AG10803 (cell line): ENCODE data around the gene WFDC1.

Source experiments
- DNase-seq: peaks from one replicate; pipeline ENCODE4 v3.0.0; 2010; ENCODE audit warnings: low read depth
- H3K4me3 ChIP-seq: 2 replicates; pipeline ENCODE4 v1.5.1; 2011; ENCODE audit warnings: mild to moderate bottlenecking, low read length, control low read depth
- TF ChIP-seq, protein P1 (sequence below): conservative IDR thresholded peaks from 2 replicates; pipeline ENCODE4 v1.5.1; 2011; ENCODE audit warnings: mild to moderate bottlenecking, low read length, control low read depth, inconsistent platforms

The WFDC1 gene

DNA sequence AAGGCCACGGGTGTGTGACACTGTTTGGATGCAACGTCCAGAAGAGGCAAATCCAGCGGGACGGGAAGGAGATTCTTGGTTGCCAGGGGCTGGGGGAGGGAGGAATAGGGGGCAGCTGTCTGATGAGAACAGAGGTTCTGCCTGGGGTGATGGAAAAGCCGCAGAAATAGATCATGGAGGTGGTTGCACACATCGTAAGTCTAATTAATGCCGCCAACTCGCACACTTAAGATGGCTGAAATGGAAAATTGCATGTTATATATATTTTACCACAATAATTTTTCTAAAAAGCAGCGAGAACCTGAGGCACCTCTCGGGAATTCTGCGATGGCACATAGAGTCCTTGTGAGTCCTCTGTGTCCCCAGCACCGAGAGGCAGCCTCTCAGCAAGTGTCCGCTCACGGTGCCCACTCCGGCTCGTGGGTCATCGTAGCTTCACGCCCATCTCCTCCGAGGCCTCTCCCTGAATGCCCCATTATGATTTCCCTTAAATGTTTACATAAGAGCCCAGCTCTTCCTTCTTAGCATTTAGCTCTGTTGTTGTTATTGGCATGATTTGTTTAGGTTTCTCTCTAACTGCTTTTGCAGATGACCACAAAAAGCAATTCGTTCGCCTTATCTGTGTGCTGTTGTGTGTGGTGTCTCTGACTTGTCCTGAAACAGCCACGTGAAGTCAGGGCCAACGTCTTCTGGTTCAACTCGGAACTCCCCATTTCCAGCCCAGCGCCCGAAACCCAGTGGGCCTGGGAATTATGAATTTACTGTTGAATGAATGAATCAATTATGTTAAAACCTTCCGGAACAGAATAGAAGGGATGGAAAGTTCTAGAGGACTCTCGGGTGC lies 7.7 kb downstream of the WFDC1 start:
- DNase-seq, result no peak
- H3K4me3 ChIP-seq, result no peak overlapping the region
- TF ChIP-seq, protein P1, sequence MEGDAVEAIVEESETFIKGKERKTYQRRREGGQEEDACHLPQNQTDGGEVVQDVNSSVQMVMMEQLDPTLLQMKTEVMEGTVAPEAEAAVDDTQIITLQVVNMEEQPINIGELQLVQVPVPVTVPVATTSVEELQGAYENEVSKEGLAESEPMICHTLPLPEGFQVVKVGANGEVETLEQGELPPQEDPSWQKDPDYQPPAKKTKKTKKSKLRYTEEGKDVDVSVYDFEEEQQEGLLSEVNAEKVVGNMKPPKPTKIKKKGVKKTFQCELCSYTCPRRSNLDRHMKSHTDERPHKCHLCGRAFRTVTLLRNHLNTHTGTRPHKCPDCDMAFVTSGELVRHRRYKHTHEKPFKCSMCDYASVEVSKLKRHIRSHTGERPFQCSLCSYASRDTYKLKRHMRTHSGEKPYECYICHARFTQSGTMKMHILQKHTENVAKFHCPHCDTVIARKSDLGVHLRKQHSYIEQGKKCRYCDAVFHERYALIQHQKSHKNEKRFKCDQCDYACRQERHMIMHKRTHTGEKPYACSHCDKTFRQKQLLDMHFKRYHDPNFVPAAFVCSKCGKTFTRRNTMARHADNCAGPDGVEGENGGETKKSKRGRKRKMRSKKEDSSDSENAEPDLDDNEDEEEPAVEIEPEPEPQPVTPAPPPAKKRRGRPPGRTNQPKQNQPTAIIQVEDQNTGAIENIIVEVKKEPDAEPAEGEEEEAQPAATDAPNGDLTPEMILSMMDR, result no peak

DNA sequence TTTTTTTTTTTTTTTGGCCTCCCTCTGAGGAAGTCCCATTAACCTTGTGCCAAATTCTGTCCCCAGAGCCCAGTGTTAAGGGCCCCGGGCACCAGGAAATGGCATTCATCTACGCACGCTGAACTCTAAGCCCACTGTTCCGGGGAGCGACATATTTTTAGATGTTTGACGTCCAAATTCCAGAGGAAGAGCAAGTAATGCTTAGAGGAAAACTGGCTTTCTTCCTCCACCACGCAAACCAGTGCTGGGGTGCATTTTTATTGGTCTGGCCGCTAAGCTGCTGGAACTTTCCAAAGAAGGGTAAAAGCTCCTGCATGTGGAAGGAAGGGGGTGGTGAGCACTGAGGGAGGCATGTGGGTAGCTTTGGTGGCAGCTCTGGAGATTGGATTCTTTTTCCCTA lies 8.3 kb downstream of the WFDC1 start:
- no peak overlapping the region for H3K4me3 ChIP-seq
- TF ChIP-seq, protein P1, result no peak
- DNase-seq, result peak; percentile 75

DNA sequence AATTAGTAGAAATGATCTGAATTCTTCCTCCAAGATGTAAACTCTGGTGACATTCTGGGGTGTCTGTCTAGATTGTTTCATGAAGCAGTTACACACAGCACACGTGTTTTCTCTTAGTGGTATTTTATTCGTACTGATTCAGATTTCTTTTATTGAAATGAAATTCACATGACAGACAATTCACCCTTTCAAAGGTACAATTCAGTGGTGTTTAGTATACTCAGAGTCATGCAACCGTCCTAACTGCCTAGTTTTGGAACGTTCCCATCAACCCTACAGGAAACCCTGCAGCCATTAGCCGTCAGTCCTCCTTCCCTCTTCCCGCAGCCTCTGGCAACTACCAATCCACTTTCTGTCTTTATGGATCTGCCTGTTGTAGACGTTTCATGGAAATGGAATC lies 8.8 kb downstream of the WFDC1 start:
- H3K4me3 ChIP-seq, result no peak overlapping the region
- DNase-seq, result no peak
- TF ChIP-seq, protein P1, result no peak

DNA sequence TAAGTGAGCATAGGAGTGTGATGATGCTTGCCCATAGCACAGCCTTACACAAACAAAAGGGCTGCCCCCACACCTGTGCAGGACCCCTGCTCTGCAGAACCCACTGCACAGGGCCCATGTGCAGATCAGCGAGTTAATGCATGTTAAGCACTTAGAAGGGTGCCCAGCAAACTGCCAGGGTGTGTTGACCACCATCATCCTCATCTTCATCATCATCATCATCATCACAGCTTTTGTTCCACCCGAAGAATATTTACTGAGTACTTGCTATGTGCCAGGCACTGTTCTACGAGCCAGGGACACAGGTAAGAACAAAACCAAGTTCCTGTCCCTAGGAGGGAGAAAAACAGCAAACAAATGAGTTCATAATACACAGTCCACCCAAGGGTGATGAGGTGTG lies 11.9 kb downstream of the WFDC1 start:
- H3K4me3 ChIP-seq, result no peak overlapping the region
- DNase-seq, result no peak
- TF ChIP-seq, protein P1, result no peak

DNA sequence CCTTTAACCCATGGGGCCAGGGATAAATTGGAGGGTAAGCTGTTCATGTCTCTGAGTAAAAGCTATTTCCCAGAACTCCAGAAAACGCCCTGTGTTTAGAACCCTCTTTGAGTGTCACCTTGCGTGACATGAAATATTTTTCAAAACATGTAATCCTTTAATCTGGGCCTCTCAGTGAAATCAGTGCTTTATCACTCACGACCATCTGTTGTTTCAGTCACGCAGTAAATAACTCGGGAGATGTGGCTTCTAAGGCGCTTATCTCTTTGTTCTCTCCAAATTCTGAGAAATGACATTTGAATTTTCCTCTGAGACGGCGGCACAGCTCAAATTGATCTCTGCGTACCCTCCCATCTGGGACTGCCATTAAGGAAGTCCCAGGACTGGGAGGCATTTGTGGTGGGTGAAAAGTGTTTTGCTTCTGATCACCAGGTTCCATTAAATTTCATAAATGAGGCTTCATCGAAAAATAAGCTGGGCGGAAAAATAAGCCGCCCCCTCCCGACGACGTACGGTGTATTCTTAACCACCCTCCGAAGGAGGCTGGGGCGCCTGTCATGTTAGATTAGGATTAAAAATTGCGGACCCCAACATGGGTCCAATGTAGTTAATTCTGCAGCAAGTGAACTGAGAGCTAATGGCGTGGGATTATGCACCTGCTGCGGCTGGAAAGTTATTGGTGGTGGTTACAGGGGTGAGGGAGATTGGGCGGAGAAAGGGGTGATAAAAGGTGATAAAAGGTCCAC lies 12.7 kb downstream of the WFDC1 start:
- no peak overlapping the region for H3K4me3 ChIP-seq
- no peak for DNase-seq
- TF ChIP-seq, protein P1, result no peak

DNA sequence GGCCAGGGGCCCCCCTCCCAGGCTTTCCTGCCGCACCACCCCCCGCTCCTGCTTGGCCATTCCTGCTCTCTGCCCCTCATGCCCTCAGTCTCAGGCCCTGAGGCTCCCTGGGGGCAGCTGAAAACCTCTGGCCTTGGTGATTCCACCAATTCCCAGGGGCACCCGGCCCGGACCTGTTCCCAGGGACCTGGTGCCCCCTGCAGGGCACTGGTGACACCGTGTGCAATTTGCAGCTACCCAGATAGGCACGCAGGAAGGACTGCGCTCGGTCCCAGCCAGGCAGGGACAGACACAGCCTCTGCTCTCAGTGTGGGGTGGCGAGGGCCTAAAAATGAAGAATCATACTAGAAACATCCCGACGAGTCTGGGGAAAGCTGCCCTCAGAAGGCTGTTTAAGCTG lies 13.4 kb downstream of the WFDC1 start:
- DNase-seq, result peak; percentile 39
- no peak overlapping the region for H3K4me3 ChIP-seq
- TF ChIP-seq, protein P1, result peak; percentile 60

DNA sequence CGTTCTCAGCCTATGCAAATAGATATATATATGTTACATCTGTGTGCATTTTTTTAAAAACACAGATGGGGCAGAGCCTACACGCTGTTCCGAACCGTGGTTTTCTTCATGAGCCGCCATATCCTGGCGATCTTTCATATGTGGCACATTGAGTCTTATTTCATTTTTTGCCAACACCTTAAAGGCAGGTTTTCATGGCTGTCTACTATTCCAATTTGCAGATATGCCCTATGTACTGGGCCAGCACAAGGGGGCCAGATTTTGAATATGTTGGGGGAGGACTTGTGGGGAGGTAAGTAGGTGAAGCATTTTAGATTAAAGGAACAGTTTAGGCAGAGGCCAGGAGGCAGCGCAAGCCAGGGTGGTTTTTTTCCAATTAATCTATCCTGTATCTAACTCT lies 16.0 kb downstream of the WFDC1 start:
- no peak for DNase-seq
- no peak overlapping the region for H3K4me3 ChIP-seq
- TF ChIP-seq, protein P1, result no peak
